Activated naive CD8-positive, alpha-beta T cell treated with anti-CD3 and anti-CD28 coated beads, Interleukin-2, amount 10 ng/mL, durations not matched to agents 7 days and 5 days (primary cell): ENCODE measurements around the gene HSD17B3. TPM values are rescaled to one million over a fixed set of nuclear protein-coding genes. Genes with fewer than 3 reads are reported as not detected.

Experiments
- ATAC-seq: fragments of 150-1000 bp; cut with Tn5 transposase; one replicate; pipeline ENCODE4 v1.10.0; 2021; ENCODE audit warnings: low read depth, moderate library complexity
- POLR2A ChIA-PET: fragments of 350-600 bp; sonication (Branson Sonifier 250); formaldehyde crosslinking; loops from one replicate; lab custom pipeline; 2021; ENCODE audit warnings: antibody characterized with exemption; lab: Charles Lee
- DNase-seq: peaks from one replicate; pipeline ENCODE4 v3.0.0; 2021
- H3K27ac Mint-ChIP-seq: one replicate; pipeline ENCODE4 v1.8.0; 2022; ENCODE audit warnings: mild to moderate bottlenecking, mixed read lengths
- H3K27me3 Mint-ChIP-seq: one replicate; pipeline ENCODE4 v1.8.0; 2022; ENCODE audit warnings: mild to moderate bottlenecking, moderate library complexity, mixed read lengths
- H3K36me3 Mint-ChIP-seq: one replicate; pipeline ENCODE4 v1.8.0; 2021; ENCODE audit warnings: mild to moderate bottlenecking, mixed read lengths
- H3K4me1 Mint-ChIP-seq: one replicate; pipeline ENCODE4 v1.8.0; 2021; ENCODE audit warnings: mixed read lengths
- H3K4me3 Mint-ChIP-seq: one replicate; pipeline ENCODE4 v1.8.0; 2022; ENCODE audit warnings: mild to moderate bottlenecking, moderate library complexity, mixed read lengths
- H3K9me3 Mint-ChIP-seq: one replicate; pipeline ENCODE4 v1.8.0; 2021; ENCODE audit warnings: mixed read lengths
- total RNA-seq, 2 experiments: library from RNA; stranded (reverse); gene quantifications; one replicate each; pipeline ENCODE4 v1.2.3, GENCODE V29; 2021

The HSD17B3 gene
- total RNA-seq, 2 experiments from 2014 or later: 0.68 to 0.69 TPM

GRCh38 chr9:96217294-96217707 is 84.7 kb downstream of the HSD17B3 start:
- H3K27me3 Mint-ChIP-seq: peaks cover 63% of the 10 kb centered on the region
- DNase-seq (no peak), ATAC-seq (no peak)
- H3K27ac Mint-ChIP-seq: no peak overlapping the region
- peaks cover 11% of the 10 kb centered on the region for H3K4me1 Mint-ChIP-seq
- H3K36me3 Mint-ChIP-seq: no peaks in the 10 kb centered on the region
- POLR2A ChIA-PET: interaction anchor here (0.6 kb wide), 1 partner anchor 1845 kb away, joined by 3 read pairs; no protein-coding TSS in a partner anchor
- H3K4me3 Mint-ChIP-seq: no peak overlapping the region
- no peaks in the 10 kb centered on the region for H3K9me3 Mint-ChIP-seq

DNA sequence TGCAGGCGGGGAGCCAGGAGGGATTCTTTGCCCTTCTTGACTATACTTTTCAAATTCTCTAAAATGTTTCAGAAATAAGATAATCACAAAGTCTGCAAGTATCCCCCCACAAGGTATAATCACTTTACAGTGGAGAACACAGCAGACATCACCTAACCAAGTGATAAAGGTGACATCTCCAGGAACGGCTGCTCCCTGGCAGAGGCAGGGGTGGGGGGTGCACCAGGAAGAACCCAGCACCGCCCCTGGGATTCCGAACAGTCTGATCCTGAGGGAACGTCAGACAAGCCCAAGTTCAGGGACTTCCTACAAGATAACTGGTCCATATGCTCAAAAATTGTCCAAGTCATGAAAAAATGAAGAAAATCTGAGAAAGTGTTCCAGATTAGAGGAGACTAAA is 85.4 kb downstream of the HSD17B3 start:
- Mint-ChIP-seq H3K9me3 (no peaks in the 10 kb centered on the region), H3K27ac (no peak overlapping the region), H3K4me1 (peaks cover 11% of the 10 kb centered on the region), H3K27me3 (peaks cover 60% of the 10 kb centered on the region), H3K4me3 (no peak overlapping the region), H3K36me3 (peaks cover under 1% of the 10 kb centered on the region)
- DNase-seq: no peak
- ATAC-seq: no peak
- POLR2A ChIA-PET: no interaction called here

DNA sequence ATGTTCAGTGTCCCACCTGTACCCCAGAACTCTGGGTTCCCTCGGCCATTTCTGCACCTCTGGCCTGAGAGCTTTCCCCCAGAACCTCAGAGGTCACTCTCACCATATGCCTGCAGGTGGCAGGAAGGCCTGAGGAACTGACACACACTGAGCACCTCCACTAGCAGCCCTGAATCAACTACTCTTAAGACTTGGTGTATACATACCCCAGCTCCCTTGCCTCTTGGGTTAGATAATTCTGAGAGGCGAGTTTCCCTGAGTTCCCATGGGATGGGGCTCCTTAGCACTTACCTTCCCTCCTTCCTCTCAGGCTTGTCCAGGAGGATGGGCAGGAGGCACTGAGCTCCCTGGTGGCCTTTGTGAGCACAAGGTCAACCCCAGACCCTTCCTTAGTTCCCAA is 86.1 kb downstream of the HSD17B3 start:
- Mint-ChIP-seq H3K4me1 (peaks cover 11% of the 10 kb centered on the region), H3K4me3 (no peak overlapping the region), H3K27ac (no peak overlapping the region), H3K36me3 (peaks cover 3% of the 10 kb centered on the region), H3K27me3 (peaks cover 60% of the 10 kb centered on the region), H3K9me3 (no peaks in the 10 kb centered on the region)
- DNase-seq: no peak
- POLR2A ChIA-PET: no interaction called here
- no peak for ATAC-seq

- Mint-ChIP-seq H3K4me1 (peaks cover 11% of the 10 kb centered on the region), H3K27ac (no peak overlapping the region), H3K27me3 (peaks cover 59% of the 10 kb centered on the region), H3K36me3 (peaks cover 3% of the 10 kb centered on the region), H3K4me3 (no peak overlapping the region), H3K9me3 (no peaks in the 10 kb centered on the region)
- DNase-seq: no peak
- no peak for ATAC-seq
- POLR2A ChIA-PET: no interaction called here
These were observed 87.3 kb downstream of the HSD17B3 start for GRCh38 chr9:96214635-96215034.

DNA sequence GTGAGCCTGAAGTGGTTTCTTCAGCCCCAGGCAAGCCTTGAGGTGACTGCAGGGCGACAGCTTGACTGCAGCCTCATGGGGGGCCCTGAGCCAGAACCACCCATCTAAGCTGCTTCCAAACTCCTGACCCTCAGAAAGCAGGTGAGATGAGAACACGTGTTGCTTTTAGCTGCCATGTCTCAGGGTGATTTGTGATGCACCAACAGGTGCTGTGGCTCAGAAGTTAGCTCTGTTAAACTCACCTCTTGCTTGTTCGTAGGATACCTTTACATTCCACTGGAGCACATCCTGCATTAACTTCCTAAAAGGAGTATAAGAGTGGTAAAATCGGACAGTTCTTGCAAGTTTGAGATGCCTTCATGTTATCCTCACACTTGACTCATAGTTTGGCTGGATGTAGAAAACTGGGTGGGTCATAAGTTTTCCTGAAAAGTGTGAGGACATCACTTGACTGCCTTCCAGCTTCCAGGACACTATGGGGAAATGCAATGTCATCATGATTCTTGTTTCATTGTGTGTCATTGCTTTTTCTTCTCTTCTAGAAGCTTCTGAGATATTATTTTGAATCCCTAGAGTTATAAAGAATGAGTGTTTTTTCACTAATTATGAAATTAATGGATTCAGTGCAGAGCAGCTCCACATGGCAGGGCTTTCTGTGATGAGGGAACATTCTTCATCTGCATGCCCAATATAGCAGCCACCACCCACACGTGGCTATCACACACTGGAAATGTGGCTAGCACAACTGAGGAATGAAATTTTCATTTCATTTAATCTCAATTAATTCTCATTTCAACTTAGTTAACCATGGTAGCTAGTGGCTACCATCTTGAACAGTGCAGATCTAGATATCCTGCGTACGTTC is 92.3 kb downstream of the HSD17B3 start:
- Mint-ChIP-seq H3K27me3 (peaks cover 30% of the 10 kb centered on the region), H3K4me3 (no peak overlapping the region), H3K27ac (no peak overlapping the region), H3K36me3 (peaks cover 3% of the 10 kb centered on the region), H3K9me3 (peaks cover 3% of the 10 kb centered on the region), H3K4me1 (no peaks in the 10 kb centered on the region)
- DNase-seq: no peak
- ATAC-seq: no peak
- POLR2A ChIA-PET: no interaction called here

- ATAC-seq (no peak), DNase-seq (no peak)
- Mint-ChIP-seq H3K9me3 (peaks cover 4% of the 10 kb centered on the region), H3K27me3 (peaks cover 26% of the 10 kb centered on the region), H3K4me1 (peaks cover 6% of the 10 kb centered on the region), H3K4me3 (no peak overlapping the region), H3K36me3 (no peaks in the 10 kb centered on the region), H3K27ac (no peak overlapping the region)
- POLR2A ChIA-PET: no interaction called here
These were observed 95.7 kb downstream of the HSD17B3 start for GRCh38 chr9:96206156-96206751.

- Mint-ChIP-seq H3K4me1 (peaks cover 6% of the 10 kb centered on the region), H3K27me3 (peaks cover 23% of the 10 kb centered on the region), H3K9me3 (peaks cover 4% of the 10 kb centered on the region), H3K36me3 (no peaks in the 10 kb centered on the region), H3K4me3 (no peak overlapping the region), H3K27ac (no peak overlapping the region)
- ATAC-seq (no peak), DNase-seq (no peak)
- POLR2A ChIA-PET: no interaction called here
These were observed 97.1 kb downstream of the HSD17B3 start for GRCh38 chr9:96204853-96205252.

DNA sequence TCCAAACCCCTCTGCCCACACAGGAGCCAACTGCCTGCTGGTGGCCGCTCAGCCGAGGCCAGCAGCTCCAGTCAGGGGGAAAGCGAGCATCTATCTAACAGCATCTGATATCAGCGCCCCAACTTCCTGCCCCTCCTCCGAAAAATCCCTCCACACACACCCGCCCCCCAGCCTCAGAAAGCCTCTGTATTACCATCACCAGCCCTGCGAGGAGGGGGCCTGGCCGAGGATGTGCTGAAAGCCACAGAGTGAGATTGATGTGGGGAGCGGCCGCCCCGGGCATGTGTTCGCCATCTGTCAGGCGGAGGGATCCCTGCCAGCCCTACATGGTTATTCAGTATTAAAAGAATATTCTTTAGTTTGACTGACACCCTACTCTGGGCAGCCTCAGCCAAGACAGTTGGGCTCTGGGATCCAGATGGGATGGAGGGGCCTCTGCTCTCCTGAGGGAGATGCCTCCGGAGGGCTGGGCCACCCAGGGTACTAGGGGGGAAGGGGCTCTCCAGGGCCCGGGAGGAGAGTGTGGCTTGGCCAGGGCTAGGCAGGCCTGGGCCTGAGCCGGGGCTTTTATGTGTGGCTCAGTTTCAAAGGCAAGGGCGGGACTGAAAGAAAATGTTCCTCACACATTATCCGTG is 98.0 kb downstream of the HSD17B3 start:
- Mint-ChIP-seq H3K9me3 (peaks cover 4% of the 10 kb centered on the region), H3K4me3 (no peak overlapping the region)
- ATAC-seq: no peak

DNA sequence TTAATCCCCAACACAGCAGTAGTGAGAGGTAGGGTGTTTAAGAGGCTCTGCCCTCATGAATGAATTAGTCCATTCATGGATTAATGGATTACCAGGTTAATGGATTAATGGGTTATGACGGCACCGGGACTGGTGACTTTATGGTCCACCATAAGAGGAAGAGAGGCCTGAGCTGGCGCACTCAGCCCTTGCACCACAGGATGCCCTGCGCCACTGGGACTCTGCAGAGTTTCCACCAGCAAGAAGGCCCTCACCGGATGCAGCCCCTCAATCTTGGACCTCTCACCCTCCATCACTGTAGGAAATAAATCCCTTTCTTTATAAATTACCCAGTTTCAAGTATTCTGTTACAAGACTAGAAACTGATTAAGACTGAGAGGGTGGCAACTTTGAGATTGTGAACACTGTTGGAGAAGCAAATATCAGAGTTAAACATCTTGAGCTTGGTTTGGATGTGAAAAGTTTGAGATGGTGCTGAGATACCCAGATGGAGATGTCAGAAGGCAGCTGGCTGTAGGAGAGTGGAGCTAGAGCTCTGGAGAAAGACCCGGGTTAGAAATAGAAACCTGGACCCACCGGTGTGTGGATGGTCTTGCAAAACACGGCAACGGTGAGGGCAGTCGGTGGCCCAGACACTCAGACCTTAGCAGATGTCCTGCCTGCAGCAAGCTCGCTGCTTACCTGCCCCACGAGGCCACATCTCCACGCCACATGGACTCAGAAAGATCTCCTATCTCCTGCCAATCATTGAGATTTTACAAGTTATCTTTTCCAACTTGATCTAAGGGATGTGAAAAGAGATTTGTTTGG is 98.8 kb downstream of the HSD17B3 start:
- no peak for ATAC-seq
- Mint-ChIP-seq H3K27ac (no peak overlapping the region), H3K4me1 (peaks cover 9% of the 10 kb centered on the region), H3K4me3 (no peak overlapping the region), H3K9me3 (peaks cover 4% of the 10 kb centered on the region), H3K36me3 (no peaks in the 10 kb centered on the region), H3K27me3 (peaks cover 21% of the 10 kb centered on the region)
- POLR2A ChIA-PET: no interaction called here
- no peak for DNase-seq

More for the DNA sequence above, 98.0 kb downstream of the HSD17B3 start:
- POLR2A ChIA-PET: no interaction called here
- peaks cover 6% of the 10 kb centered on the region for H3K4me1 Mint-ChIP-seq
- H3K27ac Mint-ChIP-seq: no peak overlapping the region
- H3K36me3 Mint-ChIP-seq: no peaks in the 10 kb centered on the region
- peak; percentile 34 for DNase-seq
- H3K27me3 Mint-ChIP-seq: peaks cover 24% of the 10 kb centered on the region

DNA sequence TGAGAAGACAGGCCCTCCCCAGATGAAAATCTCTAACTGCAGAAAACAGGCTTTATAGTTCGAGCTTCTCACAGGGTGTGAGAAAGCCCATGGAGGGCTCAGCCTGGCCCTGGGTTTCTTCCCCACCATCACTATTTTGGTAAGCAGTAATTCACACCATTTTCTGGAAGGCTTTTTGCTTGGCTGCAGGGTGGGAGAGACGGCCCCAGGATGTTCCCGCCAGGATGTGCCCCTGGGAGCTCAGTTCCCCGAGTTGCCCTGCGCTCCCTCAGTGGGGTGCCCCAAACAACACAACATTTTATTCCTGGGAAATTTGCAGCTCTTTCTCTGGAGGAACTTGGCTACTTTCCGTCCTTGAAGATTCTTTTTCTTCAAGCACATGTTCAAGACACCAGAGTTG is 100.8 kb downstream of the HSD17B3 start:
- ATAC-seq (no peak), DNase-seq (no peak)
- peaks cover 28% of the 10 kb centered on the region for H3K27me3 Mint-ChIP-seq
- H3K27ac Mint-ChIP-seq: no peak overlapping the region
- peaks cover 4% of the 10 kb centered on the region for H3K36me3 Mint-ChIP-seq
- no peak overlapping the region for H3K4me3 Mint-ChIP-seq
- peaks cover 9% of the 10 kb centered on the region for H3K4me1 Mint-ChIP-seq
- POLR2A ChIA-PET: no interaction called here
- H3K9me3 Mint-ChIP-seq: peaks cover 7% of the 10 kb centered on the region

DNA sequence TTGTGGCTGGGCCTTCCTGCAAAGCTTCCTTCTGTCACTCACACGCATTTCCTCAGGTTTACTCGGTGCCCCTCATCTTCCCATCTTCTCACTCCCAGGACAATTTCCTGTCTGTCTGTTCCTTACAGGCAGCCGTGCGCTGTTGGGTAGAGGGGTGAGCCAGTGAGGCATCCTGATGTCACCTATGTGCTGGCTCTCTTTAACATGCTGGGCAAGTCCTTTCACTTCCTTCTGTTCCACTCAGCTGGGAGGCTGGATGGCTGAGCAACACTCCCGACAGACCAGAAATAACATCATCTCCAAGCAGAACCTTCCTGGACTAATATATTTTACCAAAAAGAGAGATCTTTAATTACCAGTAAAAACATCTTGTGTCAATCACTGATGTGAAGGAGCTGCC is 103.0 kb downstream of the HSD17B3 start:
- POLR2A ChIA-PET: no interaction called here
- Mint-ChIP-seq H3K27me3 (peaks cover 28% of the 10 kb centered on the region), H3K9me3 (peaks cover 2% of the 10 kb centered on the region), H3K4me3 (no peak overlapping the region), H3K36me3 (peaks cover 4% of the 10 kb centered on the region), H3K4me1 (peaks cover 9% of the 10 kb centered on the region), H3K27ac (no peak overlapping the region)
- no peak for ATAC-seq
- no peak for DNase-seq

DNA sequence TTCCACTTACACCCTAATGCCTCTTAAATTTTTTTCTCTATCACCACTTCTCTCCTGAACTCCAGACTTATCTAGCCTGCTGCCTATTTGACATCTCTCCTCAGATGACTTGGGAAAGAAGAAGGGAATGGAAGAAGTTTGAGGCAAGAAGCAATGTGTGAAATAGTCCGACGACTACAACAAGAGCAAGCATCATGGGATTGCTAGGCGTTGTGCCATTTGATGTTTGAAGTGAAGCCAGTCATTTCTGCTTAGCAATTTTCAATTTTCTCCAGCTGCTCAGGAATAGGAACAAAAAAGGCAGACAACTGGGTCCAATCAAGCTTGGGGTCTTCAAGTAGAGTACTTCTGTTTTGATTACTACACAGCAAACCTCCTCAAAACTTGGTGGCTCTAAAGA is 106.4 kb downstream of the HSD17B3 start:
- no peak for DNase-seq
- POLR2A ChIA-PET: no interaction called here
- Mint-ChIP-seq H3K27me3 (peaks cover 12% of the 10 kb centered on the region), H3K4me1 (peaks cover 3% of the 10 kb centered on the region), H3K36me3 (peaks cover 4% of the 10 kb centered on the region), H3K9me3 (peaks cover 17% of the 10 kb centered on the region), H3K4me3 (no peak overlapping the region), H3K27ac (no peak overlapping the region)
- ATAC-seq: no peak

GRCh38 chr9:96193236-96193755 is 108.7 kb downstream of the HSD17B3 start:
- peaks cover 4% of the 10 kb centered on the region for H3K36me3 Mint-ChIP-seq
- POLR2A ChIA-PET: no interaction called here
- H3K27ac Mint-ChIP-seq: no peak overlapping the region
- no peaks in the 10 kb centered on the region for H3K4me1 Mint-ChIP-seq
- peaks cover 21% of the 10 kb centered on the region for H3K9me3 Mint-ChIP-seq
- no peak for DNase-seq
- H3K4me3 Mint-ChIP-seq: no peak overlapping the region
- peaks cover 8% of the 10 kb centered on the region for H3K27me3 Mint-ChIP-seq
- ATAC-seq: no peak
